Measurements from ENCODE around the gene ANXA2R. TPM values are rescaled to one million over a fixed set of nuclear protein-coding genes. Genes with fewer than 3 reads are reported as not detected.

The ANXA2R gene
- total and polyA plus RNA-seq, 9 of the 15 experiments (the other 6 are each of a cell fraction or from before 2014, with no cell fraction given): 2.1 to 4.8 (median 3.4) TPM

DNA sequence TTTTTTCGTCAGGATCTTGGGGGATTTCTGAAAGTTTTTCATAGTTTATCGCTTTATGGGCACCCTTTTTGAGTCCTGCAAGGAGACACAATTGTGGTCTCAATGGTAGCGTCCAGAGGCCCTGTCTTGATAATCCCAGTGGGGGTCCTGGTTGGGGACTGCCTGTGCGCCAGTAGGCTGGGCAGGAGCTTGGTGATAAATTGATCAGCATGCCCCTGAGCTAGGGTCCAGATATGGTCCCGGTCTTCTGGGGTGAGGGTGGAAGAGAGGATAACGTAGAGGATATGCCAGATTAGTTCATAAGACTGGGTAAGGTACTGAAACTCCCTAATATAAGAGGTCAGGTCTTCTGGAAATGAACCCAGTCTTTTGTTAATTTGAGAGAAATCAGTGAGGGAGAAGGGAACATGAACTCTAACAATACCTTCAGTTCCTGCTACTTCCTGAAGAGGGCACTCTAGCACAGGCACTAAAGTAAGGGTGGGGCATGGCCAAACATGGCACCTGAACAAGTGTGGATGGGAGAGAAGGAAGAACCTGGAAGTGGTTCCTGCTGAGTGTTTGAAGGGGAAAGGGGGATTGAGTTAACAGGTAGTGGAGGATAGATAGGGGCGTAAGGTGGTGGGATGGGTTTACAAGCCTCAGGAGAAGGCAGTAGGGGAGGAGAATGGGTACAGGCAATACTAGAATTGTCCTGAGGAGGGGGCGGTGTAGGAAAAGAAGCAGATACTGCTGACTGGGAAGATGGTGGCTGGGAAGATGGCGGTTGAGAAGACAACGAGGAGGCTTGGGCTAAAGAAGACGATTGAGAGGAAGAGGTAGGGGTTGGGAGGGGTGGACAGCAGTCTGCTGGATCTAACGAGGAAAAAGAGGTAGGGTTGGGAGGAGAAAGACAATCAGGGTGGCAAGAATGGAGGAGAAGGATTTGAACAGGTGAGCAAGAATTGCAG lies 33.8 kb upstream of the ANXA2R start (continued):
- TF ChIP-seq, protein P1, sequence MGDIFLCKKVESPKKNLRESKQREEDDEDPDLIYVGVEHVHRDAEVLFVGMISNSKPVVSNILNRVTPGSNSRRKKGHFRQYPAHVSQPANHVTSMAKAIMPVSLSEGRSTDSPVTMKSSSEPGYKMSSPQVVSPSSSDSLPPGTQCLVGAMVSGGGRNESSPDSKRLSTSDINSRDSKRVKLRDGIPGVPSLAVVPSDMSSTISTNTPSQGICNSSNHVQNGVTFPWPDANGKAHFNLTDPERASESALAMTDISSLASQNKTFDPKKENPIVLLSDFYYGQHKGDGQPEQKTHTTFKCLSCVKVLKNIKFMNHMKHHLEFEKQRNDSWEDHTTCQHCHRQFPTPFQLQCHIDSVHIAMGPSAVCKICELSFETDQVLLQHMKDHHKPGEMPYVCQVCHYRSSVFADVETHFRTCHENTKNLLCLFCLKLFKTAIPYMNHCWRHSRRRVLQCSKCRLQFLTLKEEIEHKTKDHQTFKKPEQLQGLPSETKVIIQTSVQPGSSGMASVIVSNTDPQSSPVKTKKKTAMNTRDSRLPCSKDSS (IDR thresholded peaks at IDR 0.05; ENCODE audit: low read depth, partially characterized antibody): no peak
- TF ChIP-seq SUPT5H (IDR thresholded peaks at IDR 0.05): peak; percentile 36; the same call in 1 of the 2 replicates
- TF ChIP-seq DNMT1 (IDR thresholded peaks at IDR 0.05): 0 out of 2 replicates have a peak, but pooled peaks have one; percentile 67
- peak; percentile 75 to 86; a peak in 3 of 4 replicates for TF ChIP-seq ARNT (IDR thresholded peaks at IDR 0.05)
- peak; percentile 47; the same call in 1 of the 2 replicates for TF ChIP-seq ZNF644 (tag; IDR thresholded peaks at IDR 0.05; ENCODE audit: low read depth)
- TF ChIP-seq E2F3 (CRISPR knock-in tag; IDR thresholded peaks at IDR 0.05): peak; percentile 31; the same call in 1 of the 2 replicates
- TF ChIP-seq, protein P2, sequence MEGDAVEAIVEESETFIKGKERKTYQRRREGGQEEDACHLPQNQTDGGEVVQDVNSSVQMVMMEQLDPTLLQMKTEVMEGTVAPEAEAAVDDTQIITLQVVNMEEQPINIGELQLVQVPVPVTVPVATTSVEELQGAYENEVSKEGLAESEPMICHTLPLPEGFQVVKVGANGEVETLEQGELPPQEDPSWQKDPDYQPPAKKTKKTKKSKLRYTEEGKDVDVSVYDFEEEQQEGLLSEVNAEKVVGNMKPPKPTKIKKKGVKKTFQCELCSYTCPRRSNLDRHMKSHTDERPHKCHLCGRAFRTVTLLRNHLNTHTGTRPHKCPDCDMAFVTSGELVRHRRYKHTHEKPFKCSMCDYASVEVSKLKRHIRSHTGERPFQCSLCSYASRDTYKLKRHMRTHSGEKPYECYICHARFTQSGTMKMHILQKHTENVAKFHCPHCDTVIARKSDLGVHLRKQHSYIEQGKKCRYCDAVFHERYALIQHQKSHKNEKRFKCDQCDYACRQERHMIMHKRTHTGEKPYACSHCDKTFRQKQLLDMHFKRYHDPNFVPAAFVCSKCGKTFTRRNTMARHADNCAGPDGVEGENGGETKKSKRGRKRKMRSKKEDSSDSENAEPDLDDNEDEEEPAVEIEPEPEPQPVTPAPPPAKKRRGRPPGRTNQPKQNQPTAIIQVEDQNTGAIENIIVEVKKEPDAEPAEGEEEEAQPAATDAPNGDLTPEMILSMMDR (IDR thresholded peaks at IDR 0.05 in 2 of 3, conservative IDR thresholded peaks at IDR 0.05 in 1 of 3; ENCODE audit: insufficient read depth in 2 of 3, low read depth in 1 of 3, low read length in 3 of 3): peak; percentile 84 to 93 (median 85)
- TF ChIP-seq POLR2AphosphoS5 (IDR thresholded peaks at IDR 0.05; ENCODE audit: control insufficient read depth, insufficient read depth, low read depth, low read length): no peak
- peak; percentile 65; the same call in 1 of the 2 replicates for TF ChIP-seq MTA1 (IDR thresholded peaks at IDR 0.05; ENCODE audit: borderline replicate concordance)
- TF ChIP-seq, protein P3, sequence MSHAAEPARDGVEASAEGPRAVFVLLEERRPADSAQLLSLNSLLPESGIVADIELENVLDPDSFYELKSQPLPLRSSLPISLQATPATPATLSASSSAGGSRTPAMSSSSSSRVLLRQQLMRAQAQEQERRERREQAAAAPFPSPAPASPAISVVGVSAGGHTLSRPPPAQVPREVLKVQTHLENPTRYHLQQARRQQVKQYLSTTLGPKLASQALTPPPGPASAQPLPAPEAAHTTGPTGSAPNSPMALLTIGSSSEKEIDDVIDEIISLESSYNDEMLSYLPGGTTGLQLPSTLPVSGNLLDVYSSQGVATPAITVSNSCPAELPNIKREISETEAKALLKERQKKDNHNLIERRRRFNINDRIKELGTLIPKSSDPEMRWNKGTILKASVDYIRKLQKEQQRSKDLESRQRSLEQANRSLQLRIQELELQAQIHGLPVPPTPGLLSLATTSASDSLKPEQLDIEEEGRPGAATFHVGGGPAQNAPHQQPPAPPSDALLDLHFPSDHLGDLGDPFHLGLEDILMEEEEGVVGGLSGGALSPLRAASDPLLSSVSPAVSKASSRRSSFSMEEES (CRISPR knock-in tag; IDR thresholded peaks at IDR 0.05): no peak
- no peak for TF ChIP-seq KAT2B (IDR thresholded peaks at IDR 0.05; ENCODE audit: low read depth, low read length)
- no peak for TF ChIP-seq SMAD1 (IDR thresholded peaks at IDR 0.05; ENCODE audit: low read depth, low read length, partially characterized antibody)
- TF ChIP-seq, protein P4, sequence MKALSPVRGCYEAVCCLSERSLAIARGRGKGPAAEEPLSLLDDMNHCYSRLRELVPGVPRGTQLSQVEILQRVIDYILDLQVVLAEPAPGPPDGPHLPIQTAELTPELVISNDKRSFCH (CRISPR knock-in tag; IDR thresholded peaks at IDR 0.05): no peak
- TF ChIP-seq, protein P4 (tag; IDR thresholded peaks at IDR 0.05): peak; percentile 70
- peak; percentile 82; the same call in 1 of the 2 replicates for TF ChIP-seq ZEB2 (IDR thresholded peaks at IDR 0.05)
- TF ChIP-seq RCOR1 (IDR thresholded peaks at IDR 0.05; ENCODE audit: borderline replicate concordance in 1 of 2, low read depth in 2 of 2, low read length in 2 of 2): peak in 1 of 2 experiments; percentile 26; a peak in 1 of 4 replicates
- no peak for TF ChIP-seq RBM22 (IDR thresholded peaks at IDR 0.05; ENCODE audit: low read depth, low read length, poor library complexity, severe bottlenecking)
- TF ChIP-seq, protein P5, sequence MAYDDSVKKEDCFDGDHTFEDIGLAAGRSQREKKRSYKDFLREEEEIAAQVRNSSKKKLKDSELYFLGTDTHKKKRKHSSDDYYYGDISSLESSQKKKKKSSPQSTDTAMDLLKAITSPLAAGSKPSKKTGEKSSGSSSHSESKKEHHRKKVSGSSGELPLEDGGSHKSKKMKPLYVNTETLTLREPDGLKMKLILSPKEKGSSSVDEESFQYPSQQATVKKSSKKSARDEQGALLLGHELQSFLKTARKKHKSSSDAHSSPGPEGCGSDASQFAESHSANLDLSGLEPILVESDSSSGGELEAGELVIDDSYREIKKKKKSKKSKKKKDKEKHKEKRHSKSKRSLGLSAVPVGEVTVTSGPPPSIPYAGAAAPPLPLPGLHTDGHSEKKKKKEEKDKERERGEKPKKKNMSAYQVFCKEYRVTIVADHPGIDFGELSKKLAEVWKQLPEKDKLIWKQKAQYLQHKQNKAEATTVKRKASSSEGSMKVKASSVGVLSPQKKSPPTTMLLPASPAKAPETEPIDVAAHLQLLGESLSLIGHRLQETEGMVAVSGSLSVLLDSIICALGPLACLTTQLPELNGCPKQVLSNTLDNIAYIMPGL (CRISPR knock-in tag; IDR thresholded peaks at IDR 0.05): peak; percentile 70; the same call in 1 of the 2 replicates
- peak; percentile 43 to 61; a peak in 2 of 4 replicates for TF ChIP-seq KDM1A (IDR thresholded peaks at IDR 0.05)

Measured in K562 (cell line).